Psoas muscle (tissue), 8 donors: ENCODE data around the gene PIH1D1. TPM values are rescaled to one million over a fixed set of nuclear protein-coding genes. Genes with fewer than 3 reads are reported as not detected.

ENCODE experiments used
- ATAC-seq, 4 donors: fragments of 200-7000 bp; cut with Tn5 transposase; one replicate each; pipeline ENCODE4 v1.9.1; 2020; ENCODE audit warnings: moderate library complexity in 3 of 4, mild to moderate bottlenecking in 2 of 4
- DNase-seq, 2 donors: peaks; one replicate each; pipeline ENCODE4 v3.0.0-alpha.2; 2020
- H3K27ac ChIP-seq: fragments of 200-600 bp; one replicate; pipeline ENCODE4 v1.8.0; 2022
- H3K27me3 ChIP-seq, 3 donors: fragments of 200-600 bp in 1 of 3; one replicate each; pipeline versions ENCODE4 v1.6.1 to v1.8.0; 2013 to 2022; ENCODE audit warnings: low read length in 2 of 3, mild to moderate bottlenecking in 2 of 3, moderate library complexity in 1 of 3; ENCODE audit not compliant: insufficient read depth in 3 of 3
- H3K36me3 ChIP-seq, 2 donors: fragments of 200-600 bp in 1 of 2; one replicate each; pipeline versions ENCODE4 v1.6.1 to v1.8.0; 2013 to 2022; ENCODE audit warnings: low read depth in 1 of 2, mild to moderate bottlenecking in 1 of 2, moderate library complexity in 1 of 2; ENCODE audit not compliant: insufficient read depth in 1 of 2
- H3K4me1 ChIP-seq: fragments of 200-600 bp; one replicate; pipeline ENCODE4 v1.8.0; 2022
- H3K4me3 ChIP-seq: fragments of 200-600 bp; one replicate; pipeline ENCODE4 v1.8.0; 2022; ENCODE audit warnings: mild to moderate bottlenecking
- H3K9me3 ChIP-seq: fragments of 200-600 bp; one replicate; pipeline ENCODE4 v1.8.0; 2022
- WGBS, 3 donors: extraction: QIAGEN DNeasy Blood & Tissue Kit; methylation state at CpG; one replicate each; pipeline versions ENCODE4 v1.1.6 to v1.1.7; 2013; 5-methylcytosine and 5-hydroxymethylcytosine counted together
- intact Hi-C, 2 donors: fragments of 100-400 bp; cut with DNase I; formaldehyde crosslinking; loops; one replicate each; pipeline versions ENCODE4 v1.11.0 to v1.14.2; 2022
- polyA plus RNA-seq, 3 donors: library from polyadenylated mRNA; stranded (reverse); fragments of 200-250 nt; gene quantifications; one replicate each; pipeline ENCODE4 v1.2.3, GENCODE V29; 2013
- total RNA-seq, 4 donors: library from RNA; stranded (reverse); fragmentation: NEBNext Ultra II Directional in 2 of 4; extraction: Animal tissue kit (Norgen Biotek cat#: 25700) in 2 of 4; gene quantifications; one replicate each; pipeline versions ENCODE4 v1.2.1 to v1.2.4, GENCODE V29; 2021 to 2023
- TF ChIP-seq, protein P1 (sequence below): fragments of 200-600 bp; IDR thresholded peaks from one replicate; pipeline ENCODE4 v1.8.0; 2022; ENCODE audit warnings: antibody characterized with exemption
- donor health status: healthy with polysubstance abuse.
- donor health status: DM: no; HTN: no; CAD: no; lungs with moderate emphysema.
- donor health status: Bipolar disorder and iron deficiency.
- donor health status: healthy.
- donor health status: DM: yes; HTN: yes; CAD: no.
- donor health status: DM: no; HTN: no; CAD: no.
- donor health status: DM: no; HTN: no; CAD: no.
- donor health status: DM: yes; HTN: yes; CAD: no.

Gene PIH1D1
- total and polyA plus RNA-seq, 7 donors: 37.2 to 69.8 (median 46.4) TPM

GRCh38 chr19:49423071-49423984, 28.3 kb downstream of the PIH1D1 start, which contains the start of gene PTH2:
Gene PTH2 (minus strand): TSS chr19:49423441. CDS start chr19:49423339, 102 bp downstream.
- H3K36me3 ChIP-seq: no peaks in the 10 kb centered on the region
- peaks cover 26% of the 10 kb centered on the region for H3K4me1 ChIP-seq
- 6 to 7% (median 7%) methylated on average over 41 to 42 of the region's 42 CpGs for WGBS, 3 donors
- no peaks in the 10 kb centered on the region for H3K9me3 ChIP-seq
- peak within 1 kb of the TSS; percentile 46 for H3K4me3 ChIP-seq
- no peak within 1 kb of the TSS for H3K27ac ChIP-seq
- TF ChIP-seq, protein P1, sequence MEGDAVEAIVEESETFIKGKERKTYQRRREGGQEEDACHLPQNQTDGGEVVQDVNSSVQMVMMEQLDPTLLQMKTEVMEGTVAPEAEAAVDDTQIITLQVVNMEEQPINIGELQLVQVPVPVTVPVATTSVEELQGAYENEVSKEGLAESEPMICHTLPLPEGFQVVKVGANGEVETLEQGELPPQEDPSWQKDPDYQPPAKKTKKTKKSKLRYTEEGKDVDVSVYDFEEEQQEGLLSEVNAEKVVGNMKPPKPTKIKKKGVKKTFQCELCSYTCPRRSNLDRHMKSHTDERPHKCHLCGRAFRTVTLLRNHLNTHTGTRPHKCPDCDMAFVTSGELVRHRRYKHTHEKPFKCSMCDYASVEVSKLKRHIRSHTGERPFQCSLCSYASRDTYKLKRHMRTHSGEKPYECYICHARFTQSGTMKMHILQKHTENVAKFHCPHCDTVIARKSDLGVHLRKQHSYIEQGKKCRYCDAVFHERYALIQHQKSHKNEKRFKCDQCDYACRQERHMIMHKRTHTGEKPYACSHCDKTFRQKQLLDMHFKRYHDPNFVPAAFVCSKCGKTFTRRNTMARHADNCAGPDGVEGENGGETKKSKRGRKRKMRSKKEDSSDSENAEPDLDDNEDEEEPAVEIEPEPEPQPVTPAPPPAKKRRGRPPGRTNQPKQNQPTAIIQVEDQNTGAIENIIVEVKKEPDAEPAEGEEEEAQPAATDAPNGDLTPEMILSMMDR: no peak
- intact Hi-C loops: no loop called here
- DNase-seq (no peak), ATAC-seq (peak in 2 of 4 donors; percentile 32 to 55)
- peaks cover 0 to 100% (median 59%) of the 10 kb centered on the region in 3 donors for H3K27me3 ChIP-seq

DNA sequence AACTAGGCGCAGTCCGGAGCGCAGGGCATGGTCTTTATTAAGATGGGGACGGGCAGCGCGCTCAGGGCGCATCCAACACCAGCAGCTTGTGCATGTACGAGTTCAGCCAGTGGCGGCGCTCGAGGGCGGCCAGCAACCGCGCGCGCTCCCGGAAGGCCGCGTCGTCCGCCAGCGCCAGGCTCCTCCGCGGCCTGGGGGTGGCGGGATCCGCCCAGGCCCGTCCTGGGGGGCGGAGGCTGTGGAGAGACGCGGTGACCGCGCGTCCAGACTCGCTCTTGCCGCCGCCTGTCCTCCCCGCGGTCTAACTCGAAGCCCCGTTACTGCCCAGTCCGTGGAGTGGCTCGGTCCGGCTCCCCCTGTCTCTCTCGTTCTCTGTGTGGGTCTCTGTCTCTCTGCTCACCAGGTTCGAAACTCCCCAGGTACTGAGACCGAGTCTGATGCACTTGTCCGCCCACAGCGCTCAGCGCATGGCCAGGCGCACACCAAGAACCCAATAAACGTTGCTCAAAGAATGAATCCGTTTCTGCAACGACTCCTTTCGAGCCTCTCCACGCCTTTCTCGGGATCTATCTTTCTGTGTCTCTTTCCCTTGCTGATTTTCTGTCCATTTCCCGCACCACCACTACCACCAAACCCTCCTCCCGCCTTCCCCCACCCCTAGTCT, 29.1 kb downstream of the PIH1D1 start:
- WGBS, 3 donors: 2% methylated on average over 49 to 58 of the region's 58 CpGs
- Histone ChIP-seq H3K36me3 (no peaks in the 10 kb centered on the region), H3K27ac (no peak overlapping the region), H3K27me3 (peaks cover 0 to 100% (median 53%) of the 10 kb centered on the region in 3 donors), H3K4me3 (peak overlapping the region; percentile 46), H3K9me3 (no peaks in the 10 kb centered on the region), H3K4me1 (peaks cover 21% of the 10 kb centered on the region)
- DNase-seq: peak; percentile 56 to 72
- peak; percentile 58 to 88 (median 80) for ATAC-seq
- intact Hi-C loops: no loop called here
- TF ChIP-seq, protein P1: peak; percentile 42

- H3K4me3 ChIP-seq: no peak overlapping the region
- peaks cover 21% of the 10 kb centered on the region for H3K4me1 ChIP-seq
- DNase-seq: no peak
- no peak overlapping the region for H3K27ac ChIP-seq
- H3K27me3 ChIP-seq: peaks cover 0 to 100% (median 48%) of the 10 kb centered on the region in 3 donors
- H3K36me3 ChIP-seq: no peaks in the 10 kb centered on the region
- ATAC-seq: no peak
- H3K9me3 ChIP-seq: no peaks in the 10 kb centered on the region
- intact Hi-C loops: no loop called here
- WGBS, 3 donors: 5 to 28% (median 24%) methylated on average over 3 of the region's 3 CpGs
- TF ChIP-seq, protein P1: no peak
These were observed 29.8 kb downstream of the PIH1D1 start for GRCh38 chr19:49421878-49422202.

DNA sequence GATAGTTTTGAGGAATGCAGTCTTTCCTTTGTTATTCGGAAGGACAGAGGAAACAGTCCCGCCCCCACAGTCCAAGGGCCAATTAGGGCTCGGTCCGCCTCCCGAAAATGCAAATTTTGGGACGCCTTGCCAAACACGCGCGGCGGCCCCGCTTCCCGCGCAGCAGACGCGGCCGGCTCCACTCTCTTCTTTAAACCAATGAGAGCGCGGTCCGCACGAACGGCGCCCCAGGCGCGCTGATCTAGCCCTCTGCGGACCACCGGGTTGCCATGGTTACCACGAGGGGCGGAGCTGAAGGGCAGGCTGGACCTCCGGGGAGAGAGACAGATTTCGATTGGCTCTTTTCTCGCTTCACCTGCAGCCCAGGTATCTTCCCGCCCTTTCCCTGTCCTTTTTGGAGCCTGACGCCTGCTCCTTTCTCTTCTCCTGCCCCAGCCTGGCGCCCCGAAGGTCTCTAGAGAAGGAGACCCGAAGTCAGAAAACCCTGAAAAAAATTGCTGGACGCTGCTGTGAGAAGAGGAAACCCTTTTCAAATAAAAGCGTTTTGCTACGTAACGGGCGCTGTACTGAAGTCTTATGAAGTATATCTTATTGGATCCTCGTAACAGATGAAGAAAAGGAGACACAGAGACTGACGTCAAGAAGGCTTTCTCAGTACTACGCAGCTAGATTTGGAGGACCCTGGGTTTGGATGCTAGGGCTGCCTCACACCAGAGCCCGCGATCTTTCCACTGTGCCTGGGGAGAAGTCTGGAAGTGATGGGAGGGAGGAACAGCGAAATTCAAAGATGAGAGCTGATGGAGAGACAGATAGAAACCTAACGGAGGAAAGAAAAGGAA, 30.4 kb downstream of the PIH1D1 start:
- peak; percentile 62 to 67 for DNase-seq
- Histone ChIP-seq H3K4me1 (peaks cover 21% of the 10 kb centered on the region), H3K27me3 (peaks cover 0 to 100% (median 42%) of the 10 kb centered on the region in 3 donors), H3K36me3 (no peaks in the 10 kb centered on the region), H3K9me3 (no peaks in the 10 kb centered on the region), H3K4me3 (peak overlapping the region; percentile 49), H3K27ac (no peak overlapping the region)
- TF ChIP-seq, protein P1: no peak
- ATAC-seq: peak in 2 of 4 donors; percentile 31 to 67
- WGBS, 3 donors: 5 to 8% (median 6%) methylated on average over 48 of the region's 48 CpGs
- intact Hi-C loops: no loop called here
